Muscle of leg (tissue), 11 donors: ENCODE results near the gene SCAMP3. TPM values are rescaled to one million over a fixed set of nuclear protein-coding genes. Genes with fewer than 3 reads are reported as not detected.
A peak's percentile ranks its signal among the peaks of the same experiment; 100 is the strongest.
"Not testable (repeated sequence)": the region's sequence is repeated elsewhere in the genome, so short reads cannot be mapped to it uniquely, and the experiment has no call there.

Source experiments
- DNase-seq: peaks from one replicate; pipeline ENCODE4 v3.0.0; 2013
- H3K27ac ChIP-seq: one replicate; pipeline ENCODE4 v1.5.1; 2013; ENCODE audit warnings: mild to moderate bottlenecking, low read length, control low read depth
- H3K27me3 ChIP-seq: one replicate; pipeline ENCODE4 v1.6.1; 2013; ENCODE audit warnings: low read length; ENCODE audit not compliant: control insufficient read depth, insufficient read depth
- H3K36me3 ChIP-seq: one replicate; pipeline ENCODE4 v1.6.1; 2013; ENCODE audit warnings: low read length; ENCODE audit not compliant: control insufficient read depth, insufficient read depth
- H3K4me1 ChIP-seq: one replicate; pipeline ENCODE4 v1.6.1; 2013; ENCODE audit warnings: low read length; ENCODE audit not compliant: control insufficient read depth, insufficient read depth
- H3K4me3 ChIP-seq: one replicate; pipeline ENCODE4 v1.5.1; 2013; ENCODE audit warnings: low read length, control low read depth
- H3K9me3 ChIP-seq: replicated peaks from 2 replicates; pipeline ENCODE4 v1.6.1; 2013; ENCODE audit warnings: low read depth, low read length; ENCODE audit not compliant: control insufficient read depth
- WGBS: methylation state at CpG from one replicate; pipeline ENCODE4 v1.1.5; 2013; ENCODE audit warnings: missing lambda C conversion rate; ENCODE audit not compliant: insufficient coverage; 5-methylcytosine and 5-hydroxymethylcytosine counted together
- polyA plus RNA-seq, 8 donors: library from polyadenylated mRNA; unstranded; fragments of 120-200 nt; gene quantifications; one replicate each; pipeline versions ENCODE4 v1.2.1 to v1.2.3, GENCODE V29; 2013; ENCODE audit warnings: inconsistent platforms in 1 of 8, low replicate concordance in 1 of 8; ENCODE audit not compliant: insufficient read length in 8 of 8, insufficient read depth in 1 of 8
- total RNA-seq: library from RNA; stranded (reverse); fragments of 120-200 nt; gene quantifications from one replicate; pipeline ENCODE4 v1.2.4, GENCODE V29; 2013

SCAMP3 gene
- total and polyA plus RNA-seq, 9 donors = 24.6 to 51.4 (median 40.6) TPM

- no CpG with 5 or more reads among the region's 10 CpGs for WGBS
These were observed 41.8 kb downstream of the SCAMP3 start for GRCh38 chr1:155220211-155220965.

GRCh38 chr1:155219592-155220031 lies 42.5 kb downstream of the SCAMP3 start:
- Histone ChIP-seq H3K4me3 (no peak overlapping the region), H3K36me3 (peaks cover 6% of the 10 kb centered on the region), H3K27me3 (no peaks in the 10 kb centered on the region), H3K9me3 (no peaks in the 10 kb centered on the region), H3K4me1 (no peaks in the 10 kb centered on the region), H3K27ac (no peak overlapping the region)
- WGBS = no CpG with 5 or more reads among the region's 1 CpG
- no peak for DNase-seq

More at GRCh38 chr1:155220211-155220965, 41.8 kb downstream of the SCAMP3 start:
- H3K27ac ChIP-seq, H3K9me3 ChIP-seq, H3K4me3 ChIP-seq, H3K27me3 ChIP-seq, H3K36me3 ChIP-seq, DNase-seq, H3K4me1 ChIP-seq: not testable (repeated sequence)

GRCh38 chr1:155218854-155219591 lies 43.1 kb downstream of the SCAMP3 start:
- Histone ChIP-seq H3K27me3 (no peaks in the 10 kb centered on the region), H3K36me3 (peaks cover 5% of the 10 kb centered on the region), H3K4me3 (no peak overlapping the region), H3K27ac (no peak overlapping the region), H3K4me1 (no peaks in the 10 kb centered on the region), H3K9me3 (no peaks in the 10 kb centered on the region)
- DNase-seq = peak; percentile 74
- 11% methylated on average over 1 of the region's 7 CpGs for WGBS

GRCh38 chr1:155214702-155215101 lies 47.5 kb downstream of the SCAMP3 start:
- not testable (repeated sequence) for H3K27me3 ChIP-seq, DNase-seq, H3K9me3 ChIP-seq, H3K4me1 ChIP-seq, H3K4me3 ChIP-seq, H3K27ac ChIP-seq, H3K36me3 ChIP-seq
- WGBS = 75% methylated on average over 2 of the region's 10 CpGs

GRCh38 chr1:155212051-155212440 lies 50.1 kb downstream of the SCAMP3 start:
- peaks cover 19% of the 10 kb centered on the region for H3K4me1 ChIP-seq
- not testable (repeated sequence) for H3K9me3 ChIP-seq, H3K36me3 ChIP-seq, H3K4me3 ChIP-seq, DNase-seq, H3K27me3 ChIP-seq
- H3K27ac ChIP-seq = peak overlapping the region; percentile 47
- WGBS = no CpG with 5 or more reads among the region's 7 CpGs

- not testable (repeated sequence) for H3K27me3 ChIP-seq, H3K4me3 ChIP-seq, H3K36me3 ChIP-seq, H3K9me3 ChIP-seq
- Histone ChIP-seq H3K4me1 (peaks cover 24% of the 10 kb centered on the region), H3K27ac (peak overlapping the region; percentile 69)
- peak; percentile 89 for DNase-seq
- WGBS = 60% methylated on average over 4 of the region's 13 CpGs
These were observed 50.6 kb downstream of the SCAMP3 start for GRCh38 chr1:155211381-155212050.

- H3K36me3 ChIP-seq = peaks cover 10% of the 10 kb centered on the region
- H3K9me3 ChIP-seq = no peaks in the 10 kb centered on the region
- H3K27me3 ChIP-seq = no peaks in the 10 kb centered on the region
- H3K4me3 ChIP-seq = no peak overlapping the region
- H3K27ac ChIP-seq = peak overlapping the region; percentile 26
- DNase-seq = no peak
- WGBS = 67% methylated on average over 1 of the region's 4 CpGs
- peaks cover 31% of the 10 kb centered on the region for H3K4me1 ChIP-seq
These were observed 51.7 kb downstream of the SCAMP3 start for GRCh38 chr1:155210314-155211104.

- 3% methylated on average over 10 of the region's 13 CpGs for WGBS
- H3K9me3 ChIP-seq = no peaks in the 10 kb centered on the region
- DNase-seq = no peak
- peak overlapping the region; percentile 88 for H3K4me3 ChIP-seq
- H3K27me3 ChIP-seq = no peaks in the 10 kb centered on the region
- peak overlapping the region; percentile 100 for H3K27ac ChIP-seq
- H3K36me3 ChIP-seq = peaks cover 17% of the 10 kb centered on the region
- peaks cover 31% of the 10 kb centered on the region for H3K4me1 ChIP-seq
These were observed 52.8 kb downstream of the SCAMP3 start for GRCh38 chr1:155209312-155209721.

GRCh38 chr1:155208541-155209311 lies 53.4 kb downstream of the SCAMP3 start, which contains the start of gene MTX1:
Gene MTX1, plus strand, starts transcription at chr1:155208695. Its CDS starts 110 bp downstream, at chr1:155208805.
- 0% methylated on average over 64 of the region's 64 CpGs for WGBS
- H3K27me3 ChIP-seq = no peaks in the 10 kb centered on the region
- peak within 1 kb of the TSS; percentile 88 for H3K4me3 ChIP-seq
- H3K27ac ChIP-seq = peak within 1 kb of the TSS; percentile 100
- H3K9me3 ChIP-seq = no peaks in the 10 kb centered on the region
- peak; percentile 98 for DNase-seq
- peaks cover 23% of the 10 kb centered on the region for H3K36me3 ChIP-seq
- peaks cover 31% of the 10 kb centered on the region for H3K4me1 ChIP-seq
